Muscle of leg (tissue), 11 donors: Measurements from ENCODE around the gene MTA3. TPM values are rescaled to one million over a fixed set of nuclear protein-coding genes. Genes with fewer than 3 reads are reported as not detected.

ENCODE experiments used
- DNase-seq: peaks from one replicate; pipeline ENCODE4 v3.0.0; 2013
- H3K27ac ChIP-seq: one replicate; pipeline ENCODE4 v1.5.1; 2013; ENCODE audit warnings: mild to moderate bottlenecking, low read length, control low read depth
- H3K27me3 ChIP-seq: one replicate; pipeline ENCODE4 v1.6.1; 2013; ENCODE audit warnings: low read length; ENCODE audit not compliant: control insufficient read depth, insufficient read depth
- H3K36me3 ChIP-seq: one replicate; pipeline ENCODE4 v1.6.1; 2013; ENCODE audit warnings: low read length; ENCODE audit not compliant: control insufficient read depth, insufficient read depth
- H3K4me1 ChIP-seq: one replicate; pipeline ENCODE4 v1.6.1; 2013; ENCODE audit warnings: low read length; ENCODE audit not compliant: control insufficient read depth, insufficient read depth
- H3K4me3 ChIP-seq: one replicate; pipeline ENCODE4 v1.5.1; 2013; ENCODE audit warnings: low read length, control low read depth
- H3K9me3 ChIP-seq: replicated peaks from 2 replicates; pipeline ENCODE4 v1.6.1; 2013; ENCODE audit warnings: low read depth, low read length; ENCODE audit not compliant: control insufficient read depth
- whole genome bisulfite sequencing: methylation state at CpG from one replicate; pipeline ENCODE4 v1.1.5; 2013; ENCODE audit warnings: missing lambda C conversion rate; ENCODE audit not compliant: insufficient coverage; 5-methylcytosine and 5-hydroxymethylcytosine counted together
- polyA plus RNA-seq, 8 donors: library from polyadenylated mRNA; unstranded; fragments of 120-200 nt; gene quantifications; one replicate each; pipeline versions ENCODE4 v1.2.1 to v1.2.3, GENCODE V29; 2013; ENCODE audit warnings: inconsistent platforms in 1 of 8, low replicate concordance in 1 of 8; ENCODE audit not compliant: insufficient read length in 8 of 8, insufficient read depth in 1 of 8
- total RNA-seq: library from RNA; stranded (reverse); fragments of 120-200 nt; gene quantifications from one replicate; pipeline ENCODE4 v1.2.4, GENCODE V29; 2013

The MTA3 gene
- total and polyA plus RNA-seq, 9 donors: 22.5 to 37.9 (median 24.9) TPM

DNA sequence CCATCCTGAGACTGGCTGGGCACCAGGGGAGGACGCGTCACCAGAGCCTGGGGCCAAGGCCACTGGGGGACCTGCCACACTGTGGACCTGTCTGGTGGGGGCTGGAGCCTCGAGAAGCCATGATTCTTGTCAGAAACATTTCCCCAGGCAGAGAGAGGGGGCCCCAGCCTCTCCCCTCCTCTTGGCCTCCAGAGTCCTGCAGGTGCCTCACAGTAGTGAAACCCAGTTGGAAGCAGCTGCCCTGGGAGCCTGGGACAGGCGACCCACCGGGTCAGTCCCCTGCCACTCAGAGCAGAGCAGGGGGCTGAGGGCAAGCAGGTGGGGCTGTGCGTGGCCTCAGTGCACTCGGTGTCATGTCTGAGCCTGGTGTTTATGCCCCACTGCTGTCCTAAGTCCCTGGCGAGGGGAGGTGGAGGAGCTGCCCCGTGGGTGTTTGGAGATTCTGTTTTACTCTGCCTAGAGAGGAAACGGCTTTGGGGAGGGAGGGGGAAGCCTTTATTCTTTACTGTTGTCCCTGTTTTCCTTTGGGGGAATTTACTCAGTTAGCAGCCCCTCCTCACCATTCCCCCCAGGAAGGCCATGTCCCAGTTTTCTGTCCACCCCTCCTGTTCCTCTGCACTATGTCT is 187.8 kb downstream of the MTA3 start:
- WGBS: 54% methylated on average over 7 of the region's 10 CpGs
- H3K4me1 ChIP-seq: peaks cover 53% of the 10 kb centered on the region
- no peaks in the 10 kb centered on the region for H3K9me3 ChIP-seq
- H3K27me3 ChIP-seq: no peaks in the 10 kb centered on the region
- no peak for DNase-seq
- H3K27ac ChIP-seq: no peak overlapping the region
- H3K36me3 ChIP-seq: peaks cover 6% of the 10 kb centered on the region
- no peak overlapping the region for H3K4me3 ChIP-seq

DNA sequence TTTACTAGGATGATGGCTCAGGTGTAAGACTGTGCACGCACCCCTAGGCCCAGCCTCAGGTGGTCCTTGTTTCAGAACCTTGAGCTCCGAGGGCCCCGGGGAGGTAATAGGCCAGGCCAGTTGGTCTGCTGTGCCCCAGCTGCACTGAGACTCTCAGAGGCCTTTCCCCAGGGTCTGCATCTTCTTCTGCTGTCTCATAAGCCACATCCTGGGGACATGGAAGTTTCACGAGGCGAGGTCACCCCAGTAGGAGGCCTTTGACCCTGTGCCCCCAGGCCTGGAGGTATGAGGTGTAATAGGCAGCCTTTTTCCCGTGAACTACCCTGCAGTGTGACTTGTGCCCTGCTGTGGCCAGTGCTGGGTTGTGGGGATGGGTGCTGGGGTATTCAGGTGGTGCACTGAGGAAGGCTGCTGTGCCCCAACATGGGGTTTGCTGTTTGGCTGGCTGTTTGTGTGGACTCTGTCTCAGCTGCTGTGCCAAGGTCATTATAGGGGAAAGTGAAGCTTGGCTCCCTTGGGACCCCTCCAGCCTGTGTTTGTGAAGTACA is 188.6 kb downstream of the MTA3 start:
- WGBS: 77% methylated on average over 6 of the region's 6 CpGs
- H3K27me3 ChIP-seq: no peaks in the 10 kb centered on the region
- no peaks in the 10 kb centered on the region for H3K9me3 ChIP-seq
- H3K36me3 ChIP-seq: peaks cover 5% of the 10 kb centered on the region
- no peak overlapping the region for H3K4me3 ChIP-seq
- no peak overlapping the region for H3K27ac ChIP-seq
- DNase-seq: no peak
- H3K4me1 ChIP-seq: peaks cover 53% of the 10 kb centered on the region

DNA sequence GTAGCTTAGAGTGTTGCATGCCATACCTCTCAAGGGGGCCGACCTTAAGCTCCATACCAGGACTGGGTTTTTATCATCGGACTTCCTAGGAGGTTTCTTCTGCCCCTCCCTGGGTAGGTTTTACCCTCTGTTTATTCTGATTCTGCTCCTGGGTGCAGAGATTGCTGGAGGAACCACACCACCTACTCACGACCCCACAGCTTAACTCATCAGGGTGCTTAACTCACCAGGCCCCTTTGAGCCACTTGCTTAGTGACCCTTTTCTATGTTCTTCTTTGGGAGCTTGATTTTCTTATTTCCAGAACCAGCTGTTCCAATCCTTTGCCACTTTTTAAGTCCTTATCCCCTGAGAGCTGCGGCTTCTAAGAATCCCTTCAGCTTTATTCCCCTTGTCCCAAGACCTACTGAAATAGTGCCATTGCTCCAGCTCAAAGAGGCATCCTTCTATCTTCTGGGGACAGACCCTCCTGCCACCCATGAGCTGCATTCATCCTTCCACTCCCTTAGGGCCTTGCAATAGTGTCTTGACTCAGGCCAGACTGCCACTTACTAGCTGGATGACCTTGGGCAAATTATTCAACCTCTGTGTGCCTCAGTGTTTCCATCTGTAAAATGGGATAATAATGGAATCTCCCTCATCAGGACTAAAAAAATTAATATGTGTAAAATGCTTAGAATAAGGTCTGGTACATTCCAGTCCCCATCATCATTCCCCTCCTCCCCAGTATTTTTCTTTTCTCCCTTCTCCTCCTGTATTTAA is 189.7 kb downstream of the MTA3 start:
- 79% methylated on average over 3 of the region's 4 CpGs for WGBS
- H3K4me1 ChIP-seq: peaks cover 46% of the 10 kb centered on the region

DNA sequence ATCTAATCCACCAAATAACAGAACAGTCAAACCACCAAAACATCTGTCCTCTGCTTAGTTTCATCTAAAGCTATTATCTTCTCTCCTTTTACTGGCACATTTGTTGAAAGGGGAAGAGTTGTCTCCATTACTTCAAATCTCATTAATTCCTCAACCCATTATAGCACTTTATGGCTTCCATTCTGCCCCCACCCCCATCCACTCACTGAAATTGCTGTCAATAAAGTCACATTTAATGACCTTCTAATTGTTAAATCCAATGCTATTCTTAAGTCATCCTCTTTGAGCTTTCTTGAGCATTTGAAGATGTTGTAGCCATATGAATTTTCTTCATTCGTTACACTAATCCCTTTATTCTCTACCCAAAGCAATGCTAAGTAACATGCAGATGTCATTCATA is 190.3 kb downstream of the MTA3 start:
- Histone ChIP-seq H3K4me1 (peaks cover 40% of the 10 kb centered on the region), H3K36me3 (peaks cover 12% of the 10 kb centered on the region)
- no CpG with 5 or more reads among the region's 1 CpG for WGBS

More for the DNA sequence above, 189.7 kb downstream of the MTA3 start:
- Histone ChIP-seq H3K4me3 (no peak overlapping the region), H3K9me3 (no peaks in the 10 kb centered on the region), H3K36me3 (peaks cover 8% of the 10 kb centered on the region), H3K27ac (no peak overlapping the region), H3K27me3 (no peaks in the 10 kb centered on the region)
- DNase-seq: no peak

DNA sequence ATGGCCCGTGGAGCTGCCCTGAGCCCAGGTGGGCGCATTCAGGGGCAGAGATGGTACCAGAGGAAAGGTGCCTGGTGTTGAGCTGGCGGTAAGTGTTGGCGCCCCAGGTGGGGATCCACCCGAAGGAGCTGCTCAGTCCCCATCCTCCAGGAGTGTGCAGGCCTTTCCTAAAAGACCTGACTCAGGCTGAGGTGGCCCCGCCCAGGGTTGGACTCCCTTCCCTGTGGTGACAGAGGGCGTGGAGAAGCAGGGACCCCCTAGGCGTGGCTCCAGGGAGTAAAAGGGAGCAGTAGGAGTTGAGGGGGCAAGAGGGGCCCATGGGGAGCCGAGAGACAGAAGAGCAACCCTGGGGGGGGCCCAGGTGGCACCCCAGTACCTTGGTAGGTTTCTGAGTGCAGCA is 193.1 kb downstream of the MTA3 start:
- no peak overlapping the region for H3K4me3 ChIP-seq
- 85% methylated on average over 6 of the region's 9 CpGs for WGBS

More for the DNA sequence above, 190.3 kb downstream of the MTA3 start:
- H3K9me3 ChIP-seq: no peaks in the 10 kb centered on the region
- no peak overlapping the region for H3K4me3 ChIP-seq
- H3K27me3 ChIP-seq: no peaks in the 10 kb centered on the region
- no peak for DNase-seq
- H3K27ac ChIP-seq: no peak overlapping the region

DNA sequence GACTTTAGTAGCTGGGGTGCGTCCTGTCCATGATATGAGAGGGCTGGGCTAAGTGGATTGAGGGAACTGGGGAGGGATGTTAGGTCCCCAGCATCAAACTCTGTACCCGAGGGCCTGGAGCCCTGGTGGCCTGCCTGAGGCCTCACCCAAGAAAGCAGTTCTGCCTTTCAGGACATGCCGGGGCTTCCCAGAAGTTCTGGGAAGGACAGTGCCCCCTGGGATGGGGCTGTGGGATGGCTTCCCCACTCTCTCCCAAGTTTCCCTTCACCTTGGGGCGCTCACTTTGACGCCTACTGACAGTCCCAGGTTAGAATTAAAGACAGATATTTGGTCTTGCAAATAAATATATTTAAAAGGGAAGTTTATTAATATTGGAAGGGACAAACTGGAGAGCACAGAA is 193.7 kb downstream of the MTA3 start:
- H3K4me1 ChIP-seq: peaks cover 11% of the 10 kb centered on the region
- no peak overlapping the region for H3K4me3 ChIP-seq

More for the DNA sequence above, 193.1 kb downstream of the MTA3 start:
- H3K27me3 ChIP-seq: no peaks in the 10 kb centered on the region
- H3K9me3 ChIP-seq: no peaks in the 10 kb centered on the region
- DNase-seq: no peak
- H3K36me3 ChIP-seq: peaks cover 17% of the 10 kb centered on the region
- no peak overlapping the region for H3K27ac ChIP-seq
- peaks cover 17% of the 10 kb centered on the region for H3K4me1 ChIP-seq

DNA sequence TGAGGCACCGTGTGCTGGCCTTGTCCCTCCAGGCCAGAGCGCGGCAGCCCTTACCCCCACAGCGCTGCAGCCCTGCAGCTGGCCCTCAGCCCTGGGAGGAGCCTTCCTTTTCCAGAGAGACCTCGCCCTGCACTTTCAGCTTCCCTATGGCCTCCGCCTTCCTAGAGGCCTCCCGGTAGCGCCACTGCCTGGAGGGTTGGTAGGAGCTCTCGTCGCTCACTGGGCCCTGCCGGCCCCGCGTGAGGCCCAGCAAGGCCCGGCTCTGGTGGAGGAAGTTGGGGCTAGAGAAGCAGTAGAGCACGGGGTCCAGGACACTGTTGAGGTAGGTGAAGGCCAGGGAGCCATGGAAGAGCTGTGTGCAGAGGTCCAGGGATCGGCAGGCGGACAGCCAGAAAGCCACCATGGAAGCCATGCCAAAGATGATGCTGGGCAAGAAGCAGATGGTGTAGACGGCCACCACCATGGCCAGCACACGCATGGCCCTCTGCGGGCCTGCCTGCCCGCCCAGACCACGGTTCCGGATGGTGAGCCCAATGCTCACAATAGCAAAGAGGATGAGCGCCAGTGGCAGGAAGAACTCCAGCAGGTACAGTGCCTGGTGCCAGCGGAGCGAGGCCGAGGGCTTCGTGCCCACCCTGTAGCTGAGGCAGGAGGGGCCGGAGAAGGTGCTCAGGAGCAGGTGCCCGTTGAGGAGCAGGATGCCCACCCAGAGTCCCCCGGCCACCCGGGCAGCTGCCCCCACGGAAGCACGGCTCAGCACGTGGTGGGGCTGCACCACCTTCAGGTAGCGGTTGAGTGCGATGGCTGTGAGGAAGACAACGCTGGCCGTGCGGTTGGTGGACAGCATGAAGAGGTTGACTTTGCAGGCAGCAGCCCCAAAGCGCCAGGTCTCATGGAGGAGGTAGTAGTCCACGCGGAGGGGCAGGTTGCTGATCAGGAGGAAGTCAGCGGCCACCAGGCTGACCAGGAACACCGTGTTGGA is 194.7 kb downstream of the MTA3 start:
- no peaks in the 10 kb centered on the region for H3K9me3 ChIP-seq
- 91% methylated on average over 42 of the region's 45 CpGs for WGBS
- H3K36me3 ChIP-seq: peaks cover 24% of the 10 kb centered on the region
- H3K27me3 ChIP-seq: no peaks in the 10 kb centered on the region
- no peak overlapping the region for H3K4me3 ChIP-seq
- no peak overlapping the region for H3K27ac ChIP-seq
- H3K4me1 ChIP-seq: peaks cover 8% of the 10 kb centered on the region
- DNase-seq: no peak

More for the DNA sequence above, 193.7 kb downstream of the MTA3 start:
- H3K27me3 ChIP-seq: no peaks in the 10 kb centered on the region
- 81% methylated on average over 3 of the region's 5 CpGs for WGBS
- H3K36me3 ChIP-seq: peaks cover 21% of the 10 kb centered on the region
- H3K9me3 ChIP-seq: no peaks in the 10 kb centered on the region
- H3K27ac ChIP-seq: no peak overlapping the region
- DNase-seq: no peak

DNA sequence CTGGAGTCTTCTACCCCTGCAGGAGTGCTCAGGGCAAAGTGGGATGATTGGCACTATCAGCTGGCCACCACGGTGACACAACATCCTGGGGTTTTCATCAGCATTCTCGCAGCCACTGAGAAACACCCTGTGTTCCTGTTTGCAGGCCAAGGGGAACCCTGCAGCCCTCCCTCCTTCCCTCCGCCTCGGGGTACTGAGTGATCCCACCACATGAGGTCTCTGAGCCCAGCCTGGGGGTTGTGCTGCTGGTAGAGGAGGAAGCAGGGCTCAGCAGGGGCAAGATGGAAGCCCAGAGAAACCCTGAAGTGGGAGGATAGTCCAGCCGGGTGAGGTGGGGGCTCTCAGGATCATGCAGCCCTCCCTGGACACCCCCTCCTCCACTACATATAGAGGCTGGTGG is 195.7 kb downstream of the MTA3 start, which contains the start of gene OXER1:
Gene OXER1 (minus strand): TSS at position 40 of the 400 bp plus-strand sequence. CDS start 73 bp downstream, outside the sequence.
- Histone ChIP-seq H3K27me3 (no peaks in the 10 kb centered on the region), H3K36me3 (peaks cover 24% of the 10 kb centered on the region), H3K4me3 (no peak within 1 kb of the TSS), H3K27ac (no peak within 1 kb of the TSS), H3K4me1 (peaks cover 8% of the 10 kb centered on the region), H3K9me3 (no peaks in the 10 kb centered on the region)
- WGBS: 83% methylated on average over 1 of the region's 5 CpGs
- no peak for DNase-seq

DNA sequence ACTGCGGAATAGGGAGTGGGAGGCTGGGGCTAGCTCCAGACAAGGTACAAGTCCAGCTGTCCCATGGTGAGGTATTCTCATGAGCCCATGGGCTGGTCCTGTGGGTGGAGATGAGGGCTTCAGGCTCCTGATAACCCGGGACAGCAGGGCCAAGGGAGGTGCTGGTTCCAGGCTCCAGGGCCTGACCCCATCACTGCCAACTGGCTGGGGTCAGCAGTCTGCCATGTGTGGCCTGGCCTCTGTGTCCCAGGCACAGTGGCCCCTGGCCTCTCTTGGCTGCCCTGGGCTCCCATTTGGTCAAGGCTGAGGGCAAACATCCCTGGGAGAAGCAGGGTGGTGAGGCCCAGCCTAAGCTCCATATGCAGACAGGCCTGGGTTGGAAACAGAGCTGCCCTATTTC is 196.5 kb downstream of the MTA3 start:
- peaks cover 8% of the 10 kb centered on the region for H3K4me1 ChIP-seq
- no peak for DNase-seq
- no peak overlapping the region for H3K27ac ChIP-seq
- no peak overlapping the region for H3K4me3 ChIP-seq
- H3K36me3 ChIP-seq: peaks cover 24% of the 10 kb centered on the region
- no peaks in the 10 kb centered on the region for H3K9me3 ChIP-seq
- H3K27me3 ChIP-seq: no peaks in the 10 kb centered on the region
- 82% methylated on average over 1 of the region's 2 CpGs for WGBS
